SKM-1 (cell line): ENCODE results near the gene FGF7.
"Not testable (repeated sequence)": the region's sequence is repeated elsewhere in the genome, so short reads cannot be mapped to it uniquely, and the experiment has no call there.

Experiments
- DNase-seq: peaks from one replicate; lab custom pipeline; 2025; ENCODE audit not compliant: unreplicated experiment; lab: John Stamatoyannopoulos, UW

FGF7 gene

DNA sequence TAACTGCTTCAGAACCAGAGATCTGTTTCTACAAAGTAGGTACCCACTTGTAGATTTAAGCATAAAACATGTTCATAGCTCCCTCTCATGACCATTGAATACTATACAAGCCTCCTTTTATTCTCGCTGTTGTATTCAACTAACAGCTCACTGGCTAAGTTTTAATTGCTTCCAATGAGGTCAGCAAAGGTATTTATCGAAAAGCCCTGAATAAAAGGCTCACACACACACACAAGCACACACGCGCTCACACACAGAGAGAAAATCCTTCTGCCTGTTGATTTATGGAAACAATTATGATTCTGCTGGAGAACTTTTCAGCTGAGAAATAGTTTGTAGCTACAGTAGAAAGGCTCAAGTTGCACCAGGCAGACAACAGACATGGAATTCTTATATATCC is at the start of gene FGF7:
Gene FGF7, plus strand, starts transcription at position 222 of the 400 bp plus-strand sequence. CDS start 1,056 bp downstream, outside the sequence.
- DNase-seq, result no peak

DNA sequence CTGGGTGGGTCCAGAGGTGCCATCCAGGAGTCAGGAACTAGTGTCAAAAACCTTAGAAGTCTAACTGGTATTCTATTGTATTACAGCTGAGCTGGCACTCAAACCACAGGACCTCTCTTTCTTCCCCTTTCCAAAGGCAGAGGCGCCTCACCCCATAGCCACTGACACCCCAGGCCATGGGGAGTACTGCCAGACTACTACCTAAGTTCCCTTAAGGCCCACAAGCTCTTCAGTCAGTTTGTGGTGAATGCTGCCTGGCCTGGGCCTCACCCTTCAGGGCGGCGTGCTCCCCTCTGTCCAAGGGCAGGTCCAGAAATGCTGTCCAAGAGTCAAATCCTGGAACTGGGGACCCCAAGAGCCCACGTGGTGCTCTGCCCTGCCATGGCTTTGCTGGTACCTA is 43.0 kb upstream of the FGF7 start:
- DNase-seq, result peak; percentile 63

DNA sequence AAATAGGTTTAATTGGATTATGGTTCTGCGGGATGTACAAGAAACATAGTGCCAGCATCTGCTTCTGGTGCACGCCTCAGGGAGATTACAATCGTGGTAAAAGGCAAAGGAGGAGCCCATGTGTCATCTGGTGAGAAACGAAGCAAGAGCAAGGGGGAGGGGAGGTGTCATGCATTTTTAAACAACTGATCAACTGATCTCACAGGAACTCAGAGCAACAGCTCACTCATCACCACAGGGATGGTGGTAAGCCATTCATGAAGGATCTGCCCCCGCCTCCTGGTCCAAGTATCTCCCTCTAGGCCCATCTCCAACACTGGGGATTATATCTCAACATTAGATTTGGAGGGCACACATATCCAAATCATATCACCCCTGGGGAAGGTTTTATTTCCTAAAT is 42.1 kb upstream of the FGF7 start:
- DNase-seq, result no peak

GRCh38 chr15:49382394-49382793 is 40.6 kb upstream of the FGF7 start:
- DNase-seq, result no peak

DNA sequence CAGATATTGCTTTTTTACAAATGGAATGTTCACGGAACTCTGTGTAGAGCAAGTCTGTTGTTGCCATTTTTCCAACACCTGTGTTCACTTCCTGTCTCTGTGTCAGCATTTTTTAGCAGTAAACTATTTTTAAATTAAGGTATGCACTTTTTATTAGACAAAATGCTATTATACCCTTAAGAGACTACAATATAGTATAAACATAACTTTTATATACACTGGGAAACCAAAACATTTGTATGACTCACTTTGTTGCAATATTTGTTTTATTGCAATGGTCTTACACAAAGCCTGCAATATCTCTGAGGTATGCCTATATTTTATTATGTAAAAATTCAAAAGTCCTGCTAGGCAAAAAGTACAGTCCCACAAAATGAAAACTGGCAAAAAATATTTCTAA is 39.8 kb upstream of the FGF7 start:
- DNase-seq, result no peak

- DNase-seq, result peak; percentile 4
Measured at GRCh38 chr15:49387471-49387870, 35.6 kb upstream of the FGF7 start.

DNA sequence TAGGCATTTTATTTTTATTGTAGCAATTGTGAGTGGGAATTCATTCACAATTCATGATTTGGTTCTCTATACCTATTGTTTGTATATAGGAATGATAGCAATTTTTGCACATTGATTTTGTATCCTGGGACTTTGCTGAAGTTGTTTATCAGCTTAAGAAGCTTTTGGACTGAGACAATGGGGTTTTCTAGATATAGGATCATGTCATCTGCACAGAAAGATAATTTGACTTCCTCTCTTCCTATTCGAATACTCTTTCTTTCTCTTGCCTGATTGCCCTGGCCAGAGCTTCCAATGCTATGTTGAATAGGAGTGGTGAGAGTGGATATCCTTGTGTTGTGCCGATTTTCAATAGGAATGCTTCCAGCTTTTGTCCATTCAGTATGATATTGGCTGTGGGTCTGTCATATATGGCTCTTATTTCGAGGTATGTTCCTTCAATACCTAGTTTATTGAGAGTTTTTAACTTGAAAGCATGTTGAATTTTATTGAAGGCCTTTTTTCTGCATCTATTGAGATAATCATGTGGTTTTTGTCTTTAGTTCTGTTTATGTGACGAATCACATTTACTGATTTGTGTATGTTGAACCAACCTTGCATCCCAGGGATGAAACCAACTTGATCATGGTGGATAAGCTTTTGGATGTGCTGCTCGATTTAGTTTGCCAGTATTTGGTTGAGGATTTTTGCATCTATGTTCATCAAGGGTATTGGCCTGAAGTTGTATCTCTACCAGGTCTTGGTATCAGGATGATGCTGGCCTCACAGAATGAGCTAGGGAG is 20.3 kb upstream of the FGF7 start:
- DNase-seq, result not testable (repeated sequence)

DNA sequence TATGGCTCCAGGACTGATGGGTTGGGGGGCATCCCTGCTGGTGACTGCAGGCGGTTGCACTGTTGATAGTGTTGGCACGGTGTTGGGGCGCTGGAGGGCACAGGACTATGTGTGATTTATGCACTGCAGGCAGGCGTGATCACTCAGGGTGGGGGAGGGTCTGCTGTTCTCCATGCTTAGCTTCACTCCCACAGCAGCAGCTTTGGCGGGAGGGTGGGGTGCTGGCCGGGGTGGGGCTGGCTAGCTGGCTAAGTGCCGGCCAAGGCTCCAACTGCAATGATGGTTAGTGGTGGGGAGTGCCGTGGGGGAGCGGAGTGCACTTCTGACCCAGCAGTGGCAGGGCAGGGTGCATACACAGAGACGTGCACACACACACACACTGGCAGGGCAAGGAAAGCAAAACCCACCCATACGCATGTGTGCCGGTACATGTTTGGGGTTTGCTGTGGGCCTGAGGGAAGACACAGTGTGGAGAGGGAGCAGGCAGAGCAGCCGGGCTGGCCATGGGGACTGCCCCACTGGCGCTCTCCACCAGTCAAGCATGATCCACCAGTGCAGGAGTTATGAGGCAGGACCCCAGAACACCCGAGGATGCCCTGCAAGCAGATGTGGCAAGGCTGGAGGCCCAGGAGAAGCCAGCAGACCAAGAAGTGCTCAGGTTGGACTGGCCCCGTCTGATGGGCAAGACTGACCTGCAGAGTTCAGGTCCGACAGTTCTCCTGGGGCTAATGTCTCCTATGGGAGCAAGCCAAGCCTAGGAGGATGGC is 16.5 kb upstream of the FGF7 start:
- no peak for DNase-seq

DNA sequence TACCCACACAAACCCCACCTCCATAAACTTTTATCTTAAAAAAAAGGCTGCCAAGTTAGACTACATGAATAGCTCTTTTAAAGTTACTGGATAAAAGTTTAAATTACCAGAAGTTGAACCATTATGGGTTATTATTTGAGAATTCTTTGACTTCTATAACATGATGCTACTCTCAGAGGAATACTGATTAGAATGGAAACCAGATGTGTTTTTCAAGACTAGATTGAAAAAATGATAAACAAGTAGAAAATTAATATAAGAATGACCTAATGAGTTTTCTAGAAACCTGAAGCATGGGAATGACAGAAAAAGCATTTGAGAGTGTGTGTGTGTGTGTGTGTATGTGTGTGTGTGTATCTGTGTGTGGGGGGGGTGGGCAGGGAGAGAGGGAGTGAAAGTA is 12.4 kb upstream of the FGF7 start:
- no peak for DNase-seq

- DNase-seq, result no peak
Measured at GRCh38 chr15:49412797-49413196, 10.2 kb upstream of the FGF7 start.

GRCh38 chr15:49415149-49415548 is 7.9 kb upstream of the FGF7 start:
- DNase-seq, result no peak

- no peak for DNase-seq
Measured at GRCh38 chr15:49415638-49416037, 7.4 kb upstream of the FGF7 start.

GRCh38 chr15:49418811-49419210 is 4.2 kb upstream of the FGF7 start:
- DNase-seq, result no peak

- peak; percentile 40 for DNase-seq
Measured at GRCh38 chr15:49421991-49422390, 1.1 kb upstream of the FGF7 start.

GRCh38 chr15:49423901-49424550 is 984 bp downstream of the FGF7 start:
- no peak for DNase-seq

- DNase-seq, result no peak
Measured at GRCh38 chr15:49424954-49425353, 1.9 kb downstream of the FGF7 start.

DNA sequence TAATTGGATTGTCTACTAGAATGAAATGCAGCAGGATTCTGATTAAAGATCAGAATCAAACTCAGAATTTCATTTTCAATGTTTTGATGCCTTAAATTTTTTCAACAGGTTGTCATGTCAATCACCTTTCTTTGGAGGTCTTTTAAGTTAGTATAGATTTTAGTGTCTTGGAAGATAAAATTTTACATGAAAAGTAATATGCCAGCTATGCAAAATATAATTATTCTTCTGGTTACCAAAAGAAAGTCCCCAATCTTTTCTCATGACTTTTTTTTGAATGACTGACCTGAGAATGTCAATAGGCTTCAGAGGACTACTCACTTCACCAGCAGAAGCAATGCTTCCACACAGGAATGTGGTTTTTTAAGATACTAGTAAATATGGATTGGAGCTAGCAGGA is 4.3 kb downstream of the FGF7 start:
- no peak for DNase-seq

GRCh38 chr15:49428409-49429095 is 5.5 kb downstream of the FGF7 start:
- no peak for DNase-seq

DNA sequence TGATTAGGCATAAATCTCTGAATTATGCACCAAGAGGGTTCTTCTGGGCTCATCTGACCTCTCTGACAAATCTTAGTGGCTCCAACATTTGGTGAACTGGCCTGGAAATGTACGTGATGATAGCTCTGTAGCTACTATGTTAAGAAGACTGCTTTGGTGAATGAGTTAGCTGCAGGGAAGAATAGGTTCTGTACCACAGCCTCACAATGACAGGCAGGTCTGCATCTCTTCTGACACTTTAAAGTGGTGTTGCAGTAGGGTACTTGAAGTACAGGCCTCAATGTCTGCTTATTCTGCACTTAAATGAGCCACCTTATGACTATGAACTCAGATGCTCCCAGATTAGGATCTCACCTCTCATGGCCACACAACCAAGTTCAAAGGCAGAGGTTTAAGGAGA is 7.0 kb downstream of the FGF7 start:
- DNase-seq, result no peak

DNA sequence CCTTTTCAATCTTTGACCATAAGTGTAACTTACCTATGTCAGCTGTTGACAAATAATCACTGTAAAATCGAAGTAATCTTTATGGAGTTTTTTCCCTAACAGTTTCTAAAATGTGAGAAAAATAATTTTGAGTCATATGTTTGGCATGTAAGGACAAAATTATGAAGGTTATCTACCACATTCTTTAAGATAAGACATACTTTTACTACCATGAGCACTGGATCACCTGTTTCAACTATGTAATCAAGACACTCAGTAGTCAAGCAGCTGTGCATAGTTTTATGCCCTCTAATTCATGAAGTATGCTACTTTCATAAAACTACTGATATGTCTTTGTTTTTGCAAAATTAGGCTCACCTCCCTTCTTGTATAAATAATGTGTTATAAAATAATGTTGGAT is 12.1 kb downstream of the FGF7 start:
- no peak for DNase-seq

DNA sequence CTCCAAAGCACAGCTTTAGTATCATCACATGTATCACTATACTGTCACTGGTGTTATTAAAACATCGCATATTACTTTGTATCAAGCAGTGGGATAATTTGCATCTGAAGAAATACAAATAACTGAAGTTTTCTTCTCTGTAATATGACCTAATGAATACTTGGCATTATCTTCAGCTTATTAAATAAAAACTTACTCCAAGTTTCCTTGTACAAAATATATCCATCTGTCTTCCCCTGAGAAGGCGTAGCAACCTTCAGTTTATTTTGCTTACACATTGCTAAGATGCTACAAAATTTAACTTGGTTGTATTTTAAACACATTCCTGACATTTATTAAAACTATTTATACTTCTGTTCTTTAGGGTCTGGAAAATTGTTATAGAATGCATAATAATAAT is 13.7 kb downstream of the FGF7 start:
- no peak for DNase-seq
